OCI-LY3 (cell line): Measurements from ENCODE around the gene AFF2.

ENCODE experiments used
- H2AFZ ChIP-seq: fragments of 200-600, 300-600 bp; shearing (Covaris generic); 2 replicates; pipeline ENCODE4 v1.6.0; 2014; ENCODE audit warnings: antibody characterized with exemption, low read depth, low read length
- H3K27ac ChIP-seq: fragments of 200-600, 300-600 bp; sonication (generic); 2 replicates; pipeline ENCODE4 v1.5.1; 2014; ENCODE audit warnings: mild to moderate bottlenecking, low read length, moderate library complexity, mixed read lengths
- H3K27me3 ChIP-seq: fragments of 200-600, 300-600 bp; sonication (generic); 2 replicates; pipeline ENCODE4 v1.6.1; 2014; ENCODE audit warnings: low read depth, low read length, mixed read lengths
- H3K36me3 ChIP-seq: fragments of 200-600, 300-600 bp; sonication (generic); replicated peaks from 2 replicates; pipeline ENCODE3; 2014; ENCODE audit warnings: low read depth, low read length, mixed read lengths
- H3K4me1 ChIP-seq: fragments of 300-600, 200-600 bp; sonication (generic); 2 replicates; pipeline ENCODE4 v1.6.1; 2014; ENCODE audit warnings: low read length, mixed read lengths
- H3K4me2 ChIP-seq: fragments of 200-600, 300-600 bp; sonication (generic); 2 replicates; pipeline ENCODE4 v1.6.1; 2014; ENCODE audit warnings: low read length, mixed read lengths
- H3K4me3 ChIP-seq: fragments of 300-600, 200-600 bp; sonication (generic); 2 replicates; pipeline ENCODE4 v1.5.1; 2014; ENCODE audit warnings: antibody characterized with exemption, mild to moderate bottlenecking, low read length, moderate library complexity
- H3K79me2 ChIP-seq: fragments of 300-600, 200-600 bp; shearing (Covaris generic); 2 replicates; pipeline ENCODE4 v1.6.1; 2014; ENCODE audit warnings: mild to moderate bottlenecking, low read length, mixed read lengths
- H3K9ac ChIP-seq: fragments of 300-600, 200-600 bp; shearing (Covaris generic); 2 replicates; pipeline ENCODE4 v1.6.0; 2014; ENCODE audit warnings: mild to moderate bottlenecking, low read length, moderate library complexity
- H3K9me3 ChIP-seq: fragments of 200-600, 300-600 bp; shearing (Covaris generic); 2 replicates; pipeline ENCODE4 v1.6.1; 2014; ENCODE audit warnings: low read length, mixed read lengths; ENCODE audit not compliant: insufficient read depth
- H4K20me1 ChIP-seq: fragments of 200-600, 300-600 bp; sonication (generic); 2 replicates; pipeline ENCODE4 v1.6.1; 2016; ENCODE audit warnings: low read length, mixed read lengths; ENCODE audit not compliant: insufficient read depth
- EZH2phosphoT487 ChIP-seq: fragments of 200-600 bp; shearing (Covaris generic); IDR thresholded peaks from 2 replicates; pipeline ENCODE4 v1.6.1; 2018; ENCODE audit warnings: antibody characterized with exemption, mixed run types, low read depth
- TF ChIP-seq, protein P1 (sequence below): fragments of 200-600, 300-600 bp; sonication (generic); IDR thresholded peaks from 2 replicates; pipeline ENCODE4 v1.5.1; 2014; ENCODE audit warnings: antibody characterized with exemption, low read length, low read depth

Gene AFF2

DNA sequence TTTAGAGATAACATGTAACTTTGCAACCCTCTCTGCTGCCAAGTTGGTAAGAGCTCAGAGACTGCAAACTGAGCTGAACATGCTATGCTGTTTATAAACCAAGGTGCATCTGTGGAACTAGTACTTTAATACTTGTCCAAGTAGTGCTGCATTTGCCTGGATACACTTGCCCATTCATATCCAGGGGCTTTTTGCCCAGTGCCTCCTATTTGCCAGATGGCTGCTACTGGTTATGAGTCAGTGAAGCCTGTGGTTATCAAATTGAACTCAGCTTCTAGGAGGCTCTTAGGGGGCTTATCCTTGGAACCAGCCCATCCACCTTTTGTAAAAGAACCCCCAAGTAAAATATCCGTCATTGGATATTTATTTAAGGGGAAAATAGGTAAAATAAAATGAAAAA is 79.6 kb downstream of the AFF2 start:
- H3K27ac ChIP-seq, result no peak overlapping the region
- H2AFZ ChIP-seq, result no peak overlapping the region
- no peak overlapping the region for H3K4me2 ChIP-seq
- no peaks in the 10 kb centered on the region for H3K27me3 ChIP-seq
- no peaks in the 10 kb centered on the region for H3K36me3 ChIP-seq
- TF ChIP-seq EZH2phosphoT487, result no peak
- TF ChIP-seq, protein P1, sequence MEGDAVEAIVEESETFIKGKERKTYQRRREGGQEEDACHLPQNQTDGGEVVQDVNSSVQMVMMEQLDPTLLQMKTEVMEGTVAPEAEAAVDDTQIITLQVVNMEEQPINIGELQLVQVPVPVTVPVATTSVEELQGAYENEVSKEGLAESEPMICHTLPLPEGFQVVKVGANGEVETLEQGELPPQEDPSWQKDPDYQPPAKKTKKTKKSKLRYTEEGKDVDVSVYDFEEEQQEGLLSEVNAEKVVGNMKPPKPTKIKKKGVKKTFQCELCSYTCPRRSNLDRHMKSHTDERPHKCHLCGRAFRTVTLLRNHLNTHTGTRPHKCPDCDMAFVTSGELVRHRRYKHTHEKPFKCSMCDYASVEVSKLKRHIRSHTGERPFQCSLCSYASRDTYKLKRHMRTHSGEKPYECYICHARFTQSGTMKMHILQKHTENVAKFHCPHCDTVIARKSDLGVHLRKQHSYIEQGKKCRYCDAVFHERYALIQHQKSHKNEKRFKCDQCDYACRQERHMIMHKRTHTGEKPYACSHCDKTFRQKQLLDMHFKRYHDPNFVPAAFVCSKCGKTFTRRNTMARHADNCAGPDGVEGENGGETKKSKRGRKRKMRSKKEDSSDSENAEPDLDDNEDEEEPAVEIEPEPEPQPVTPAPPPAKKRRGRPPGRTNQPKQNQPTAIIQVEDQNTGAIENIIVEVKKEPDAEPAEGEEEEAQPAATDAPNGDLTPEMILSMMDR, result no peak
- H3K4me1 ChIP-seq, result peaks cover 10% of the 10 kb centered on the region; the same call in 1 of the 2 replicates
- no peaks in the 10 kb centered on the region for H3K9me3 ChIP-seq
- no peaks in the 10 kb centered on the region for H4K20me1 ChIP-seq
- H3K4me3 ChIP-seq, result no peak overlapping the region
- no peak overlapping the region for H3K9ac ChIP-seq
- H3K79me2 ChIP-seq, result no peaks in the 10 kb centered on the region

DNA sequence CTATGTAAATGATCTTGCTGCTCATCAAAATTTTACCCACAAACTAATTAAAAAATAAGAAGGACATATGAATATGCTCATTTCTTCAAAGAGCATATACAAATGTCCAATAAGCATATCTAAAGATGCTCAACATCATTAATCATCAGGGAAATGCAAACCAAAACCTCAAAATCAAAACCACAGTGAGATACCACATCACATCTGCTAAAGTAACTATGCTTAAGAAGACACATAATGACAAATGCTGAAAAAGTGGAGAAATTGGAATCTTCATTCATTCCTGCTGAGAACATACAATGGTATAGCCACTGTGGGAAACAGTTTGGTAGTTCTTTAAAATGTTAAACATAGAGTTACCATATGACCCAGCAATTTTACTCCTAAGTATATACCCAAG is 81.9 kb downstream of the AFF2 start:
- Histone ChIP-seq H3K36me3 (no peaks in the 10 kb centered on the region), H3K4me3 (no peak overlapping the region), H3K27me3 (no peaks in the 10 kb centered on the region), H3K4me1 (peaks cover 8% of the 10 kb centered on the region; the same call in 1 of the 2 replicates), H3K79me2 (no peaks in the 10 kb centered on the region), H3K9ac (no peak overlapping the region), H3K9me3 (no peaks in the 10 kb centered on the region), H3K4me2 (no peak overlapping the region), H4K20me1 (no peaks in the 10 kb centered on the region), H3K27ac (no peak overlapping the region), H2AFZ (no peak overlapping the region)
- TF ChIP-seq EZH2phosphoT487, result no peak

GRCh38 chrX:148588649-148589310 is 88.4 kb downstream of the AFF2 start:
- peaks cover 31% of the 10 kb centered on the region for H3K4me1 ChIP-seq

GRCh38 chrX:148592595-148592994 is 92.2 kb downstream of the AFF2 start:
- H3K4me3 ChIP-seq, result no peak overlapping the region
- H3K4me2 ChIP-seq, result no peak overlapping the region
- no peak overlapping the region for H3K27ac ChIP-seq
- peaks cover 30% of the 10 kb centered on the region for H3K4me1 ChIP-seq
- H3K9me3 ChIP-seq, result no peaks in the 10 kb centered on the region
- H3K9ac ChIP-seq, result no peak overlapping the region
- no peak overlapping the region for H2AFZ ChIP-seq
- no peaks in the 10 kb centered on the region for H3K27me3 ChIP-seq
- TF ChIP-seq, protein P1, result no peak
- no peak for TF ChIP-seq EZH2phosphoT487
- H4K20me1 ChIP-seq, result no peaks in the 10 kb centered on the region
- H3K79me2 ChIP-seq, result no peaks in the 10 kb centered on the region
- H3K36me3 ChIP-seq, result no peaks in the 10 kb centered on the region

More at GRCh38 chrX:148588649-148589310, 88.4 kb downstream of the AFF2 start:
- no peaks in the 10 kb centered on the region for H3K27me3 ChIP-seq
- H3K4me3 ChIP-seq, result no peak overlapping the region
- no peaks in the 10 kb centered on the region for H3K9me3 ChIP-seq
- H3K9ac ChIP-seq, result no peak overlapping the region
- H4K20me1 ChIP-seq, result no peaks in the 10 kb centered on the region
- peak overlapping the region; percentile 46 for H3K4me2 ChIP-seq
- no peaks in the 10 kb centered on the region for H3K79me2 ChIP-seq
- no peaks in the 10 kb centered on the region for H3K36me3 ChIP-seq
- TF ChIP-seq EZH2phosphoT487, result no peak
- TF ChIP-seq, protein P1, result peak; percentile 48
- no peak overlapping the region for H3K27ac ChIP-seq
- H2AFZ ChIP-seq, result no peak overlapping the region
